ENCODE results near the gene PAXIP1. TPM values are rescaled to one million over a fixed set of nuclear protein-coding genes. Genes with fewer than 3 reads are reported as not detected.

PAXIP1 gene
- total and polyA plus RNA-seq, 2 experiments from 2014 or later = 12.5 to 36.9 TPM

- Histone ChIP-seq H3K4me3 (no peak overlapping the region), H2AFZ (no peak overlapping the region), H3K4me1 (ENCODE audit: insufficient read depth) (no peaks in the 10 kb centered on the region), H4K20me1 (replicated peaks; ENCODE audit: insufficient read depth) (no peaks in the 10 kb centered on the region), H3K4me2 (no peak overlapping the region), H3K79me2 (replicated peaks; ENCODE audit: insufficient read depth) (no peaks in the 10 kb centered on the region), H3F3A (replicated peaks; ENCODE audit: low read depth) (no peaks in the 10 kb centered on the region), H3K36me3 (ENCODE audit: insufficient read depth) (no peaks in the 10 kb centered on the region; the same call in 1 of the 2 replicates), H3K27me3 (ENCODE audit: insufficient read depth) (no peaks in the 10 kb centered on the region), H3K27ac (ENCODE audit: low read depth) (no peak overlapping the region), H3K9me2 (ENCODE audit: insufficient read depth) (no peaks in the 10 kb centered on the region)
- Mint-ChIP-seq H3K9me3 (peaks cover 60% of the 10 kb centered on the region), H3K36me3 (ENCODE audit: low read depth) (peaks cover 14% of the 10 kb centered on the region), H3K27ac (no peak overlapping the region), H3K4me1 (no peaks in the 10 kb centered on the region), H3K27me3 (ENCODE audit: insufficient read depth, low read depth, poor library complexity) (peaks cover 11% of the 10 kb centered on the region), H3K4me3 (no peak overlapping the region)
- no peak for TF ChIP-seq JUNB (IDR thresholded peaks at IDR 0.05; ENCODE audit: unreplicated experiment)
- TF ChIP-seq CREB1 (CRISPR knock-in tag; IDR thresholded peaks at IDR 0.05; ENCODE audit: low read depth) = no peak
- TF ChIP-seq ZNF331 (CRISPR knock-in tag; IDR thresholded peaks at IDR 0.05; ENCODE audit: low read depth) = no peak
- TF ChIP-seq, protein P1, sequence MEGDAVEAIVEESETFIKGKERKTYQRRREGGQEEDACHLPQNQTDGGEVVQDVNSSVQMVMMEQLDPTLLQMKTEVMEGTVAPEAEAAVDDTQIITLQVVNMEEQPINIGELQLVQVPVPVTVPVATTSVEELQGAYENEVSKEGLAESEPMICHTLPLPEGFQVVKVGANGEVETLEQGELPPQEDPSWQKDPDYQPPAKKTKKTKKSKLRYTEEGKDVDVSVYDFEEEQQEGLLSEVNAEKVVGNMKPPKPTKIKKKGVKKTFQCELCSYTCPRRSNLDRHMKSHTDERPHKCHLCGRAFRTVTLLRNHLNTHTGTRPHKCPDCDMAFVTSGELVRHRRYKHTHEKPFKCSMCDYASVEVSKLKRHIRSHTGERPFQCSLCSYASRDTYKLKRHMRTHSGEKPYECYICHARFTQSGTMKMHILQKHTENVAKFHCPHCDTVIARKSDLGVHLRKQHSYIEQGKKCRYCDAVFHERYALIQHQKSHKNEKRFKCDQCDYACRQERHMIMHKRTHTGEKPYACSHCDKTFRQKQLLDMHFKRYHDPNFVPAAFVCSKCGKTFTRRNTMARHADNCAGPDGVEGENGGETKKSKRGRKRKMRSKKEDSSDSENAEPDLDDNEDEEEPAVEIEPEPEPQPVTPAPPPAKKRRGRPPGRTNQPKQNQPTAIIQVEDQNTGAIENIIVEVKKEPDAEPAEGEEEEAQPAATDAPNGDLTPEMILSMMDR (conservative IDR thresholded peaks at IDR 0.05; ENCODE audit: low read depth in 2 of 2) = no peak
- TF ChIP-seq NANOG (IDR thresholded peaks at IDR 0.05; ENCODE audit: borderline replicate concordance) = no peak
- TF ChIP-seq, protein P2, sequence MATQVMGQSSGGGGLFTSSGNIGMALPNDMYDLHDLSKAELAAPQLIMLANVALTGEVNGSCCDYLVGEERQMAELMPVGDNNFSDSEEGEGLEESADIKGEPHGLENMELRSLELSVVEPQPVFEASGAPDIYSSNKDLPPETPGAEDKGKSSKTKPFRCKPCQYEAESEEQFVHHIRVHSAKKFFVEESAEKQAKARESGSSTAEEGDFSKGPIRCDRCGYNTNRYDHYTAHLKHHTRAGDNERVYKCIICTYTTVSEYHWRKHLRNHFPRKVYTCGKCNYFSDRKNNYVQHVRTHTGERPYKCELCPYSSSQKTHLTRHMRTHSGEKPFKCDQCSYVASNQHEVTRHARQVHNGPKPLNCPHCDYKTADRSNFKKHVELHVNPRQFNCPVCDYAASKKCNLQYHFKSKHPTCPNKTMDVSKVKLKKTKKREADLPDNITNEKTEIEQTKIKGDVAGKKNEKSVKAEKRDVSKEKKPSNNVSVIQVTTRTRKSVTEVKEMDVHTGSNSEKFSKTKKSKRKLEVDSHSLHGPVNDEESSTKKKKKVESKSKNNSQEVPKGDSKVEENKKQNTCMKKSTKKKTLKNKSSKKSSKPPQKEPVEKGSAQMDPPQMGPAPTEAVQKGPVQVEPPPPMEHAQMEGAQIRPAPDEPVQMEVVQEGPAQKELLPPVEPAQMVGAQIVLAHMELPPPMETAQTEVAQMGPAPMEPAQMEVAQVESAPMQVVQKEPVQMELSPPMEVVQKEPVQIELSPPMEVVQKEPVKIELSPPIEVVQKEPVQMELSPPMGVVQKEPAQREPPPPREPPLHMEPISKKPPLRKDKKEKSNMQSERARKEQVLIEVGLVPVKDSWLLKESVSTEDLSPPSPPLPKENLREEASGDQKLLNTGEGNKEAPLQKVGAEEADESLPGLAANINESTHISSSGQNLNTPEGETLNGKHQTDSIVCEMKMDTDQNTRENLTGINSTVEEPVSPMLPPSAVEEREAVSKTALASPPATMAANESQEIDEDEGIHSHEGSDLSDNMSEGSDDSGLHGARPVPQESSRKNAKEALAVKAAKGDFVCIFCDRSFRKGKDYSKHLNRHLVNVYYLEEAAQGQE (IDR thresholded peaks at IDR 0.05; ENCODE audit: unreplicated experiment) = no peak
- TF ChIP-seq STAT1 (IDR thresholded peaks at IDR 0.05; ENCODE audit: unreplicated experiment) = no peak
- no peak for TF ChIP-seq EZH2phosphoT487 (IDR thresholded peaks at IDR 0.05; ENCODE audit: unreplicated experiment)
- no peak for TF ChIP-seq ZNF114 (CRISPR knock-in tag; IDR thresholded peaks at IDR 0.05)
- no peak for TF ChIP-seq POLR2AphosphoS5 (IDR thresholded peaks at IDR 0.05; ENCODE audit: low read depth)
- TF ChIP-seq ZNF462 (CRISPR knock-in tag; IDR thresholded peaks at IDR 0.05) = no peak
- TF ChIP-seq EZH2 (IDR thresholded peaks at IDR 0.05; ENCODE audit: low read depth, unreplicated experiment) = no peak
- no peak for TF ChIP-seq ETS1 (IDR thresholded peaks at IDR 0.05)
- ATAC-seq (no peak), DNase-seq (ENCODE audit: low spot score) (no peak)
Measured at GRCh38 chr7:154906201-154906600, 96.7 kb downstream of the PAXIP1 start.

All from GM23338 (cell line).